KMS-11 (cell line): ENCODE data around the gene WWC1.

Experiments used
- H2AFZ ChIP-seq: fragments of 200-600 bp; sonication (generic); 2 replicates; pipeline ENCODE4 v1.6.1; 2016; ENCODE audit warnings: antibody characterized with exemption, mixed run types, low read depth
- H3K27ac ChIP-seq: fragments of 200-600 bp; sonication (generic); 2 replicates; pipeline ENCODE4 v1.6.1; 2016; ENCODE audit warnings: mild to moderate bottlenecking, mixed run types
- H3K27me3 ChIP-seq: fragments of 200-600 bp; sonication (generic); 2 replicates; pipeline ENCODE4 v1.6.1; 2017; ENCODE audit warnings: mild to moderate bottlenecking, low read depth, mixed run types, moderate library complexity; ENCODE audit not compliant: insufficient read depth
- H3K36me3 ChIP-seq: fragments of 200-600 bp; sonication (generic); 2 replicates; pipeline ENCODE4 v1.6.1; 2017; ENCODE audit warnings: mild to moderate bottlenecking, mixed run types; ENCODE audit not compliant: insufficient read depth
- H3K4me1 ChIP-seq: fragments of 200-600 bp; sonication (generic); 2 replicates; pipeline ENCODE4 v1.6.1; 2016; ENCODE audit warnings: mild to moderate bottlenecking, low read depth, mixed run types; ENCODE audit not compliant: poor library complexity, severe bottlenecking
- H3K4me2 ChIP-seq: fragments of 200-600 bp; sonication (generic); 2 replicates; pipeline ENCODE4 v1.7.0; 2016; ENCODE audit warnings: mild to moderate bottlenecking, mixed run types
- H3K4me3 ChIP-seq: fragments of 200-600 bp; sonication (generic); IDR thresholded peaks from 2 replicates; pipeline ENCODE4 v1.6.1; 2017; ENCODE audit warnings: low read depth, low read length, mixed read lengths; ENCODE audit not compliant: insufficient read depth
- H3K79me2 ChIP-seq: fragments of 200-600 bp; sonication (generic); 2 replicates; pipeline ENCODE4 v1.6.1; 2016; ENCODE audit warnings: low read depth, mixed run types; ENCODE audit not compliant: insufficient read depth
- H3K9ac ChIP-seq: fragments of 200-600 bp; sonication (generic); 2 replicates; pipeline ENCODE4 v1.6.1; 2016; ENCODE audit warnings: mild to moderate bottlenecking, mixed run types
- H4K20me1 ChIP-seq: fragments of 200-600 bp; sonication (generic); 2 replicates; pipeline ENCODE4 v1.6.1; 2016; ENCODE audit warnings: mild to moderate bottlenecking, mixed run types; ENCODE audit not compliant: insufficient read depth
- TF ChIP-seq, protein P1 (sequence below): fragments of 200-600 bp; sonication (generic); conservative IDR thresholded peaks from 2 replicates; pipeline ENCODE4 v1.6.1; 2017; ENCODE audit warnings: low read depth, mild to moderate bottlenecking, antibody characterized with exemption, low read length, moderate library complexity, mixed read lengths

WWC1 gene

DNA sequence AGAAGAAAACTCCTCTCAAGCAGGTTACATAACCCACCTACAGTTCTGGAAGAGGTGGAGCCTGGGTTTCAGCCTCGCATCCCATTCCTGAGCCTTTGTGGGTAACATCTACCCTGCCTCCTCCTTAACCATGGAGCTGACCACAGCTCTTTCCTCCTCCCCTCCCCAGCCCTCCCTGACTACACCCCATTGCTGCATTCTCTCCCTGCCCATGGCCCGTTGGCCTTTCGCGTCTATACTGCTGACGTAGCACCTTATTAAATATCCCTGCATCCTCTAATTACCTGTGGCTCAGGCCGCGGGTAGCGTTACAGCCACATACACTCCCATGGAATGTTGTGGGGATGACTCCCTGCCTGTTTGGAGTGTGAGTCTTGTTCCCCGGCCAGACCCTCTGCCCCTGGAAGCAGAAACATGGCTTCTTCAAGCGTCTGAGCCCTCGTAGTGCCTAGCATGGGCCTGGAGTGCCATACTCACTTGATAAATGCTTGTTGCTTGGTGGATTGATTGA lies 72.8 kb downstream of the WWC1 start:
- H4K20me1 ChIP-seq, result no peaks in the 10 kb centered on the region
- no peak overlapping the region for H3K4me2 ChIP-seq
- no peak overlapping the region for H3K27ac ChIP-seq
- no peak overlapping the region for H2AFZ ChIP-seq
- TF ChIP-seq, protein P1, sequence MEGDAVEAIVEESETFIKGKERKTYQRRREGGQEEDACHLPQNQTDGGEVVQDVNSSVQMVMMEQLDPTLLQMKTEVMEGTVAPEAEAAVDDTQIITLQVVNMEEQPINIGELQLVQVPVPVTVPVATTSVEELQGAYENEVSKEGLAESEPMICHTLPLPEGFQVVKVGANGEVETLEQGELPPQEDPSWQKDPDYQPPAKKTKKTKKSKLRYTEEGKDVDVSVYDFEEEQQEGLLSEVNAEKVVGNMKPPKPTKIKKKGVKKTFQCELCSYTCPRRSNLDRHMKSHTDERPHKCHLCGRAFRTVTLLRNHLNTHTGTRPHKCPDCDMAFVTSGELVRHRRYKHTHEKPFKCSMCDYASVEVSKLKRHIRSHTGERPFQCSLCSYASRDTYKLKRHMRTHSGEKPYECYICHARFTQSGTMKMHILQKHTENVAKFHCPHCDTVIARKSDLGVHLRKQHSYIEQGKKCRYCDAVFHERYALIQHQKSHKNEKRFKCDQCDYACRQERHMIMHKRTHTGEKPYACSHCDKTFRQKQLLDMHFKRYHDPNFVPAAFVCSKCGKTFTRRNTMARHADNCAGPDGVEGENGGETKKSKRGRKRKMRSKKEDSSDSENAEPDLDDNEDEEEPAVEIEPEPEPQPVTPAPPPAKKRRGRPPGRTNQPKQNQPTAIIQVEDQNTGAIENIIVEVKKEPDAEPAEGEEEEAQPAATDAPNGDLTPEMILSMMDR, result no peak
- no peaks in the 10 kb centered on the region for H3K79me2 ChIP-seq
- no peaks in the 10 kb centered on the region for H3K36me3 ChIP-seq
- no peaks in the 10 kb centered on the region for H3K27me3 ChIP-seq
- H3K4me3 ChIP-seq, result no peak overlapping the region
- H3K9ac ChIP-seq, result no peak overlapping the region
- no peaks in the 10 kb centered on the region for H3K4me1 ChIP-seq

DNA sequence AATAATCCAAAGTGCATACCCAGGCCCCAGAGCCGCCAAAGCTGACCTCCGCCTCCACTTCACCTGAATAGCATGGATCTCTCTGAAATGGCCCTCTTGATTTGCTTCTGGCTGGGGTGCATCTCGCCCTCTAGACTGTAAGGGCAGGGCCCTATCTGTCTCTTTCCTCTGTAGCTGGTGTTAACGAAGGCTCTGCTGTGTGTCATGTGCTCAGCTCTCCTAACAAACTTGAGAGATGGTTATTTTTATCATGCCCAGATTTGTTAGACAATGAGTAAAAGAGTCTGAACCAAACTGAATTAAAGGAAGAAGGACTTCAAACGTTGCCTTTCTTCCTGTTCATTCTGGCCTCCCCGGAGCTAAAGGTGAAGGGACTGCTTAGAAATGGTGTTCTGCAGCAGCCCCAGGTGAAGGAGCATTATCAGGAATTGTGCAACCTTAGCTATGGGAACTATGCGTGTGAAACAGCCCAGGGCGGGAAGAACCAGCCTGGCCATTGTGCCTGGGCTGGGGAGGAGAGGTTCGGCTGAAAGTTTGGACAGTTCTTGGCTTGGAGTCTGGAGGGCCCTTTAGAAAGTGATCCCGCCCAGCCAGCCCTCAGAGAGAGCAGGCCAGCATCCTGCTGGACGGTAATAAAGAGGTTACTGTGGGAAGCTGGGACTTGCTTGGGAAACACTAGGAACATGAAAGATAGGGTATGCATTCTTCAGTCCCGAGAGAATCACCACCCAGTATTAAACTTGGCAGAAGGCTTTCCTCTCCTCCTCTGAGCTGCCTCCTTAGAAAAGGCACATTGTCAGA lies 73.5 kb downstream of the WWC1 start:
- Histone ChIP-seq H3K27ac (no peak overlapping the region), H3K36me3 (no peaks in the 10 kb centered on the region), H3K4me3 (no peak overlapping the region), H3K4me2 (no peak overlapping the region), H3K9ac (no peak overlapping the region), H3K79me2 (no peaks in the 10 kb centered on the region), H3K27me3 (no peaks in the 10 kb centered on the region), H3K4me1 (no peaks in the 10 kb centered on the region), H4K20me1 (no peaks in the 10 kb centered on the region), H2AFZ (no peak overlapping the region)
- TF ChIP-seq, protein P1, result no peak

DNA sequence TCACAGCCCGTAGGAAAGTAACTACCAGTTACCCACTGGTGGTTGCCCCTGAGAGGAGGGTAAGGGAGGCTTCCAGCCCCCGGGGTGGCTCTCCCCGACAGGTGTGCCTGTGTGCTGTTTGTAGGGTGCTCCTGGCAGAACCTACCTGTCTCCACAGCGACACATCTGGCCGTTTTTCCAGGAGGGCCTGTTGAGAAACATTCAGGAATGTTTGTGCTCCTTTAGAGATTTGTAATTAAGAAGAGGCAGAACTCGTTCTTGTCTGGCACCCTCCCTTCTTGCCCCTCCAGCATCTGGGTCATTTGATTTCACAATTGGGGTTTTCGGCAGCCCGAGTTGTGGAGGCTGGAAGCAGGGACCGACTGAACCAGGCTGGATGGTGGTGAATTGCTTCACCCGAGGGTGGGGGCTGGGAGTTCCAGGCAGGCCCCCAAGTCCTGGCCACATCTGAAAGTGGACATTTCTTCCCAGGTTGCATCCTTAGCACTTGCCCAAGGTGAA lies 74.2 kb downstream of the WWC1 start:
- no peak overlapping the region for H2AFZ ChIP-seq
- no peaks in the 10 kb centered on the region for H3K27me3 ChIP-seq
- no peaks in the 10 kb centered on the region for H3K4me1 ChIP-seq
- H3K4me2 ChIP-seq, result no peak overlapping the region
- no peak overlapping the region for H3K4me3 ChIP-seq
- H4K20me1 ChIP-seq, result no peaks in the 10 kb centered on the region
- H3K36me3 ChIP-seq, result no peaks in the 10 kb centered on the region
- H3K27ac ChIP-seq, result no peak overlapping the region
- H3K9ac ChIP-seq, result no peak overlapping the region
- TF ChIP-seq, protein P1, result no peak
- H3K79me2 ChIP-seq, result no peaks in the 10 kb centered on the region

DNA sequence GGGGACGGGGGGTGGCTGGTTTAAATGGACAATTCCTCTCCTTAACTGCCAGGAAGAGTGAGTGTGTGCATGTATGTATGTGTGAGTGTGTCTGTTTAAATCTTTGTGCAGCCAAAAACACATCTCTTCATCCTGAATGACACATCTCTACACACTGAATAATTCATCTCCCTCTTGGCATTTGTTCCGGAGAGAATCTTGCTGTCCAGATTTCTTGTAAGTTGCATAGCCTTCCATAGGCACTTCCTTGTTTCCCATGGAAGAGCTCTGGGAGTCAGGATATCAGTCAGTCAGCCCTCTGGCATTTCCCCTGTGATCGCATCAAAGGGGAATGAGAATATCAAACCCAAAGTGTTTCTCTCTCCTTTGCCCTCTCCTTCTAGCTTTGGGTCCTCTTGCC lies 74.7 kb downstream of the WWC1 start:
- H3K9ac ChIP-seq, result no peak overlapping the region
- no peak overlapping the region for H3K27ac ChIP-seq
- no peaks in the 10 kb centered on the region for H3K36me3 ChIP-seq
- H2AFZ ChIP-seq, result no peak overlapping the region
- H3K79me2 ChIP-seq, result no peaks in the 10 kb centered on the region
- H3K4me2 ChIP-seq, result no peak overlapping the region
- no peaks in the 10 kb centered on the region for H3K27me3 ChIP-seq
- H3K4me3 ChIP-seq, result no peak overlapping the region
- no peaks in the 10 kb centered on the region for H4K20me1 ChIP-seq
- H3K4me1 ChIP-seq, result no peaks in the 10 kb centered on the region
- TF ChIP-seq, protein P1, result no peak
